C4-2B (cell line): ENCODE data around the gene DENND1C.

Experiments used
- H3K27ac ChIP-seq: fragments of 450-650 bp; 2 replicates; pipeline ENCODE4 v1.5.1; 2017
- ZFX ChIP-seq: fragments of 450-650 bp; IDR thresholded peaks from 2 replicates; pipeline ENCODE4 v1.6.1; 2017
- TF ChIP-seq, protein P1 (sequence below): fragments of 450-650 bp; conservative IDR thresholded peaks from 2 replicates; pipeline ENCODE4 v1.5.1; 2017; ENCODE audit warnings: mild to moderate bottlenecking

The DENND1C gene

DNA sequence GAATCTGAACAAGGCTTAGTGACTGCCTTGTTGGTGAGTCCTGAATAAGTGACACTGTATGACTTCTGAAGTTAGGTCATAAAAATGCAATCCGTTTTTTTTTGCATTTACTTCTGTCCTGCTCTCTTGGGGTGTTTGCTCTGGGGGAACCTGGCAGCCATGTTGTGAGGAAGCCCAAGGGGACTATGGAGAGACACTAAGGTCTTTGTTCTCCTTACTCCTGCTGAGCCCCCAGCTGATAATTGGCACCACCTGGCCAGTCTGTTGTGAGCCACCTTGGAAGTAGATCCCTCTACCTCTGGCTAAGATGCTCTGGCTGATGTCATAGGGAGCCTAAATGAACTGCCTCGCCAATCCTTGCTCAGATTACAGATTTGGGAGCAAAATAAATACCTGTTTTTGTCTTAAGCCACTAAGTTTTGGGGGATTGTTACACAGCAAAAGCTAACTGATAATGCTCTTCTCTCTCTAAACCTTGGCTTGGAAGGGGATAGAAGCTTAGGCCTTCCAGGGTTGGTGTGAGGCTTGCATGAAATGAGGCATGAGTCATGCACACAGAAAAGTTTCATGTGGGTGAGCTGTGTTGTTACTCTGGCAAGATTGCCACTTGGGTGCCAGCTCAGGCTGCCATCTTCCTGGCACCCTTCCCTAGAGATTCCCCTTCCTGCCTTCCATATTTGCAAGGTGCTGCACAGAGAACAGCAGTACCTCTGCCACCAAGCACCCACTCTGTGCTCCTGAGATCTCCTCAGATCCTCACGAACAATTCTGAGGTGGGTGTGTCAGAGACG is 10.4 kb upstream of the DENND1C start:
- no peak overlapping the region for H3K27ac ChIP-seq
- TF ChIP-seq, protein P1, sequence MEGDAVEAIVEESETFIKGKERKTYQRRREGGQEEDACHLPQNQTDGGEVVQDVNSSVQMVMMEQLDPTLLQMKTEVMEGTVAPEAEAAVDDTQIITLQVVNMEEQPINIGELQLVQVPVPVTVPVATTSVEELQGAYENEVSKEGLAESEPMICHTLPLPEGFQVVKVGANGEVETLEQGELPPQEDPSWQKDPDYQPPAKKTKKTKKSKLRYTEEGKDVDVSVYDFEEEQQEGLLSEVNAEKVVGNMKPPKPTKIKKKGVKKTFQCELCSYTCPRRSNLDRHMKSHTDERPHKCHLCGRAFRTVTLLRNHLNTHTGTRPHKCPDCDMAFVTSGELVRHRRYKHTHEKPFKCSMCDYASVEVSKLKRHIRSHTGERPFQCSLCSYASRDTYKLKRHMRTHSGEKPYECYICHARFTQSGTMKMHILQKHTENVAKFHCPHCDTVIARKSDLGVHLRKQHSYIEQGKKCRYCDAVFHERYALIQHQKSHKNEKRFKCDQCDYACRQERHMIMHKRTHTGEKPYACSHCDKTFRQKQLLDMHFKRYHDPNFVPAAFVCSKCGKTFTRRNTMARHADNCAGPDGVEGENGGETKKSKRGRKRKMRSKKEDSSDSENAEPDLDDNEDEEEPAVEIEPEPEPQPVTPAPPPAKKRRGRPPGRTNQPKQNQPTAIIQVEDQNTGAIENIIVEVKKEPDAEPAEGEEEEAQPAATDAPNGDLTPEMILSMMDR: no peak
- TF ChIP-seq ZFX: no peak

DNA sequence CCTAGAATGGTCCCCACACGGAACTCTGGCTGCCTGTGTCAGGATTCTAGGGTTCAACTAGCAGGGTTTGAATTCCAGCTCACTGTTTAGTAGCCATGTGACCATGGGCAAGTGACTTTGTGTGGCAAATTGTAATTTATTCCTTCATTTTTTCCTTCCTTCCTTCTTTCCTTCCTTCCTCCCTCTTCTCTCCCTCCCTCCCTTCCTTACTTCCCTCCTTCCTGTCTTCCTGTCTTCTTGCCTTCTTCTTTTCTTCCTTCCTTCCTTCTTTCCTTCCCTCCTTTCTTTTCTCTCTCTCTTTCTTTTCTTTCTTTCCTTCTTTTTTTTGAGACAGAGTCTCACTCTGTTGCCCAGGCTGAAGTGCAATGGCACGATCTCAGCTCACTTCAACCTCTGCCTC is 8.5 kb upstream of the DENND1C start:
- TF ChIP-seq, protein P1: no peak
- TF ChIP-seq ZFX: no peak
- H3K27ac ChIP-seq: no peak overlapping the region

DNA sequence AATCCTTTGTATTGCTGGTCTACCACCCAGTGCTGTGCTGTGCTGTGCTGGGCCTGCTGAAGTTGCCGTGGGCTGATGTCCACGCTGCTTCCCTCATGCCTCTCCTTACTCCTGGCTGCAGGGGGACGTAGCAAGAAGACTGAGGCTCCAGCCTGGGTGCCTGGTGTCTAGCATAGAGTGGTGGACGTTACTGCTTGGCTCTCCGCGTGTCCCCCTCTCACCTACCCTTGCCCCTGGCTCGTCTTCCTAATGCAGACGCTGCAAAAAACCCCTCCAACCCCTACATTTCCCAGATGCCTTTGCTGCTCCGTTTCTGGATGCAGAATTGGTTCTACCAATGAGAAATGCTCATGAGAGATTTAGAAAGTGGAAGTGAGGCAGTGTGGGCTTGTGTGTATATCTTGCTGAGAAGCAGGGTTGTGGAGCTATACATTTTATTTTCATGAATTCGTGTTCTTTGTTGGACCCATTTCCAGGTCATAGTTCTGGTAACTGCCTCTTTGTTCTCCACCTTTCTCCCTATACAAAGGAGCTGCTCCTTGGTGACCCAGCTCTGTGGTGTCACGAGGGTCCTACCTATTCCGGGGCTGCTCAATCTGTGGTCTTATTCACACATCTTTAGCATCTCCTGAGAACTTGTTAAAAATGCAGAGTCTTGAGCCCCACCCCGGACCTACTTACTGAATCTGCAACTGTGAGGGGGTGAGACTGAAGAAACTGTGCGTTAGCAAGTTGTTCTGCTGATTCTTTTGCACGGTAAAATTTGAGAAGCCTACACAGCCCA is 7.9 kb upstream of the DENND1C start:
- TF ChIP-seq, protein P1: no peak
- H3K27ac ChIP-seq: no peak overlapping the region

DNA sequence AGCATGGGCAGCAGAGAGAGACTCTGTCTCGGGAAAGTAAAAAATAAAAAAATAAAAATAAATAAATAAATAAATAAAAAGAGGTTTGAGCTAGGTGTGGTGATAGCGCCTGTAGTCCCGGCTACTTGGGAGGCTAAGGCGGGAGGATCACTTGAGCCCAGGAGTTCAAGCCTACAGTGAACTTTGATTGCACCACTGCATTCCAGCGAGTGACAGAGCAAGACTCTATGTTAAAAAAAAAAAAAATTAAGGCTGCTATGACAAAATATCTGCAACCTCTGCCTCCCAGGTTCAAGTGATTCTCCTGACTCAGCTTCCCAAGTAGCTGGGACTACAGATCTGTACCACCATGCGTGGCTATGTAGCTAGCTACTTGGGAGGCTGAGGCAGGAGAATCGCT is 3.2 kb upstream of the DENND1C start:
- TF ChIP-seq, protein P1: no peak
- TF ChIP-seq ZFX: no peak

DNA sequence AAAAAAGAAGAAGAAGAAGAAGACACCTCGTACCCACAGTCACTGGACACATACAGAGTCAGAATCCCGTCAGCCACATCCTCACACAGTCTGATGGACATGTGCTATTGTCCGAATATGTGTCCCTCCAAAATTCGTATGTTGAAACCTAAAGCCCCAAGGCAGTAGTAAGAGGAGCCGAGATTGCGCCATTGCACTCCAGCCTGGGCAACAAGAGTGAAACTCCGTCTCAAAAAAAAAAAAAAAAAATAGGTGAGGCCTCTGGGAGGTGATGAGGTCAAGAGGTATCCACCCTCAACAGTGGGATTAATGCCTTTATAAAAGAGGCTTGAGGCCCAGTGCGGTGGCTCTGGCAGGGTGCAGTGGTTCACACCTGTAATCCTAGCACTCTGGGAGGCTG is 2.6 kb upstream of the DENND1C start:
- TF ChIP-seq, protein P1: no peak
- no peak for TF ChIP-seq ZFX
- no peak overlapping the region for H3K27ac ChIP-seq

More for the DNA sequence above, 3.2 kb upstream of the DENND1C start:
- H3K27ac ChIP-seq: no peak overlapping the region

DNA sequence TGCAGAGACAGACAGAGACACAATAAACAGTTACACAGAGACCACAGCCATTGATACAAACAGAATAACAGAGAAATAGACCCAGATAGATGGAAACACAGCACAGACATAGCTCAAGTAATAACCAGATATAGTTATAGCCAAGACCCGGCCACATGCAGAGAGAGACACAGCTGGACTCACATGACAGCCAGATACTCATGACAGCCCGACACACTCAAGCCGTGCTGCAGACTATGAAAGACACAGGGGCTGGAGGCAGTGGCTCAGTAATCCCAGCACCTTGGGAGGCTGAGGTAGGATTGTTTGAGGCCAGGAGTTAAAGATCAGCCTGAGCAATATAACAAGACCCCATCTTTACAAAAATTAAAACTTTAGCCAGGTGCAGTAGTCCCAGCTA is 1.6 kb upstream of the DENND1C start:
- no peak overlapping the region for H3K27ac ChIP-seq
- TF ChIP-seq, protein P1: no peak

DNA sequence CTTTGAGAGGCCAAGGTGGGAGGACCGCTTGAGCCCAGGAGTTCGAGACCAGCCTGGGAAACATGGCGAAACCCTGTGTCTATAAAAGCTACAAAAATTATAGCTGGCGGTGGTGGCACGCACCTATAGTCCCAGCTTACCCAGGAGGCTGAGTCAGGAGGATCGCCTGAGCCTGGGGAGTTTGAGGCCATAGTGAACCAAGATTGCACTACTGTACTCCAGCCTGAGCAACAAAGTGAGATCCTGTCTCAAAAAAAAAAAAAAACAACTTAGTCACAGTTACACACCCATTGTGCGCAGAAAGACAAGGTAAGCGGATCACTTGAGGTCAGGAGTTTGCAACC is 728 bp upstream of the DENND1C start:
- H3K27ac ChIP-seq: no peak overlapping the region
- TF ChIP-seq, protein P1: no peak
